HG02678 (cell line): ENCODE data around the gene BTAF1.

Experiments
- ATAC-seq: cut with Tn5 transposase; IDR thresholded peaks from one replicate; pipeline ENCODE4 v1.9.1; 2021; ENCODE audit warnings: mild to moderate bottlenecking, moderate library complexity; ENCODE audit not compliant: unreplicated experiment

The BTAF1 gene

GRCh38 chr10:92038949-92039348 lies 115.4 kb downstream of the BTAF1 start:
- ATAC-seq: no peak

GRCh38 chr10:92042541-92042940 lies 119.0 kb downstream of the BTAF1 start:
- no peak for ATAC-seq

DNA sequence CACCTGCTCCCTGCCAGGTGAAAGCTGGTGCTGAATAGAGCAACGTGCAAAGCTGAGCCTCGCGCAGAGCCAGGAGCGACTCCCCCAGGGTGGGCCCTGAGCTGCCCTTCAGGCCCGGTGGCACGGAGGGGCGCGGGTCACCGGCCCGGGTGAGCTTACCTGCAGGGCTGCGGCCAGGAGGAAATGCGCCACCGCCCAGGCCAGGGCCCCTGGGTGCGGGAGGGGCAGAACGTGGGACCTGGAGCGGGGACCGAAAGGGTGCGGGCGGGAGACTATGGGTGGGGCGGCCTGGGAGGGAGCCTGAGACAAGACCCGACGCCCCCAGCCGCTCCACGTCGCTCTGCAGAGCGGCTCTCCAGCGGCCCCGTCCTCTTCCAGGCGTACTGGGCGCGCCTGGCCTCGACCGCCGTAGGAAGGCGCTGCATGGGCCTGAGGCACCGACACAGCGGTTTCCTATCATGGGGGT lies 122.1 kb downstream of the BTAF1 start:
- no peak for ATAC-seq

- no peak for ATAC-seq
Observed at GRCh38 chr10:92047215-92047614, 123.6 kb downstream of the BTAF1 start.

DNA sequence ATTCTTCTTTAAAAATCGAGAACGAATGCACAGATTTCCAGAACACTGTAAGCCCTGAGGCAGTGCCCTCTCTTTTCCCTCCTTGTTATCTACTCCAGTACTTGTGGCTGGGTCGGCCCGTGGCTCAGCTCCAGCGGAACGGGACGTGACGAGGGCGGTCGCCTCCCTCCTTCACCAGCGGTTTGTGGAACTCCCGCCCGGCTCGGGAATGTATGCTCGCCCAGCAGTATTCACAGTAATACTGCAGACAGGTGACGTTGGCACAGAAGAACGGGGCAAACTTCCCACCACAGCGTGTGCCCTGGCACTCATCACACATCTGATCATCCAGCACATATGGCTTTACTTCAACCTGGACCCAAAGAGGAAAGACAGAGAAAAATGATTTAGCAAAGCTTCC lies 128.5 kb downstream of the BTAF1 start:
- no peak for ATAC-seq

DNA sequence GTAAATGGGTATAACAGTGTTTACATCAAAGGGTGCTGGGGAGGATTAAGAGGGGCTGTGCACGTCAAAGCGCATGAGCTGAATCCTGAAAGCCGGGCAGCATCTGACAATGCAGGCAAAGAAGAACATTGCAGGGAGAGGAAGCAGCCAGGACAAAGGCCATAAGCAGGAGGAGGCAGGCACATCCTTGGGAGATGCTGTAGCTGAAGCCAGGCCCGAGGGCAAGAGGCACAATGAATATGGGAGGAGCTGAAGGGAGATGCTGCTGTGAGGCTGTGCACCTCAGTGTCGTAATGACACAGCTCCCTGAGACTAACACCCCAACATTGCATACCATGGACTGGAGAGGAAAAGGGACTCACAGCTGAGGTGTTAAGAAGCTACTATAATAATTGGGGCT lies 129.2 kb downstream of the BTAF1 start:
- no peak for ATAC-seq

GRCh38 chr10:92054807-92055206 lies 131.2 kb downstream of the BTAF1 start:
- no peak for ATAC-seq

GRCh38 chr10:92062273-92062672 lies 138.7 kb downstream of the BTAF1 start:
- no peak for ATAC-seq

DNA sequence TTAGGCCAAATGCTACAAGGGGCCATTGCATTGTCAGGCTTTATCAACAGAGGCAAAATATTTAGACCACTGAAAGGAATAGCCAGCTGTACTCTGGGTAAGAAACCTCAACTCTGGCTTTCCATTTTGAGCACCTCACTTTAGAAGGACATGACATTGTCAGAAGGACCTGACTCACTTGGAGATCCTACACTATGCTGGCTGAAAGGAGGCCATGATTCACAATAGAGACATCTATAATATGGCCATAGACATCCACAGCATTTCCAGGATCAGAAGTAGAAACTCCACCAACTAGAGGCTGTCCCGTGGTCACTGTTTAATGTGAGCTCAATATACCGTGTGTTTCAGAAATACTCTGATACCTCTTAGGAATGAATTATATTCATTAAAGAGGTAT lies 140.9 kb downstream of the BTAF1 start:
- ATAC-seq: no peak

DNA sequence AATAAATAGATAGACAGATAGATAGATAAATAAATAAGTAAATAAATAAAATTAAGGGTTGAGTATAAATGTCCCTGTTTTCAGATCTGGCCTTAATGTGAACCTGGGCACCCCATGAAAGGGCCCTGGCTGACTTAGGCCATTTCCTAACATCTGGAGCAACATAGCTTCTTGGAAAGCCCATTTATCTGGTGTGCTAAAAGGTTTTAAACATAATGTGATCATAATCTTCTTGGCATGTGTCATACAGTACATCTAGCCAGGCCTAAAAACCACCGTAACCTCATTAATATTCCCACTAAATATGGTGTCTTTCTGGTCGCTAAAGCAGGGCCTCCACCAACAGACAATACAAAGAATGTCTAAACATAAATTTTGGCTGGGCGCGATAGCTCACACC lies 142.8 kb downstream of the BTAF1 start:
- no peak for ATAC-seq

DNA sequence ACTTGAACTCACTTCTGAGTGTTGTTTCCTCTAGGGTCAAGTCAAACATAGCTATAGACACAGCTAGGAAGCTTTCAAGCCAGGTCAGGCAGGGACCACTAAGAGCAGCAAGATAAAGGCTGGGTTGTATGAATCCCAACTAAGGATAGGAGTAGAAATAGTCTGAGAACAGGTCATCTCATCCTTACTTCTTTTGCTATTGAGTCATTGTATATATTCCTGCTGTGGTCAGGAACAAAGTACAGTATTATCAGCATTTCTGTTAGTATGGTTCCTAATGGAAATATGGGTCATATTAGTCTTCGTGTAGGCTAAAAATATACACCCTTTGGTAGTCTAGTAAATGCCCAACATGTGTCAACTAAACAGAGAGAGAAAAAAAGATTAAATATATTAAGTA lies 145.3 kb downstream of the BTAF1 start:
- no peak for ATAC-seq

- ATAC-seq: no peak
Observed at GRCh38 chr10:92074126-92074887, 150.7 kb downstream of the BTAF1 start.

DNA sequence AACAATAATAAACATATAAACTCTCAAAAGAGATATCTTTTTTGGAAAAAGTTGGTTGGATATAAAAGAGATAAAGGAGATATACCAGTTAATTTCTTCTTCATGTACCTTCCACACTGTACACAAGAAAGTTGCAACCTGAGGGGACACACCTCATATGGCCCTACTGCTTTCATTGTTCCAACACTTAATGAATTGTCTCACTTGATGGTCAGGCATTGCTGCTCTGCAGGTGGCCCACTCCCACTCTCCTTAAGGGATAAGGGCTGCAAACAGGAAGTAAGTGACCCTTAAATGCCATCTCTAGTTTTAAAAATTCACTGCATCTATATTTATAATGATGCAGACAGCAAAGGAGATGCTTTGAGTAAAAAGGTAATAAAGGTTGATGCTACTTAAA lies 152.3 kb downstream of the BTAF1 start:
- ATAC-seq: no peak

DNA sequence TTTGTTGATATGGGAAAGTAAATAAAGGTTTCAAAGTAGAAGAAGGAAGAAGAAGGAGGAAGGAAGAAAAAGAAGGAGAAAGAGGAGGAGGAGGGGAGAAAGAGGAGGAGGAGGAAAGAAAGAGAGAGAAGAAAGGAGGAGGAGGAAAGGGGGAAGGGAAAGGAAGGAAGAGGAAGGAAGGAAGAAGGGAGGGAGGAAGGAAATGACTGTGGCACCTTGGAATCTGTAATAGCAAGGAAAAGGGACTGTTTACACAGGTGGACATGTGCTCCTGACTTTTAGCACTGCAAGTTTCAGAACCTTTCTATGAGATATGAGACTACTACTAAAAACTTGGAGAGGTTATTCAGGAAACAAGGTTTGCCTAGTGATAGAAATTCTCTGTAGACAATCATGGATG lies 153.2 kb downstream of the BTAF1 start:
- ATAC-seq: no peak

DNA sequence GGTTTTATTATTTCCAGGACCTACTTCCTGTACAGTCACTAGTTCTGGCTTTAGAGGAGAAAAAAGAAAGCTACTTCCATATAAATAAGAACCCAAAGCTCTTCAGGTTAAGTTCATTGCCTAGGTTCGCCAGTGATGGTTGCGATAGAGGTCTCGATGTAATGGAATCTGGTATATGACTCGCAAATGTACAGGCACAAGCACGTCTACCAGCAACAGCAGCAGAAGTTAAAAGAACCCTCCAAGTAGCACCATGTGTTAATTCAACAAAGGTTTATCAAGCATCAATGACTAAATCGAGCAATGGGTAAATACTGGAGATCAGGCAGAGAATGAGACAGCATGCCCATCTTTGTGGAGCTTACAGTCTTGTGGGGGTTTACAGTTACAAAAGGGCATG lies 155.4 kb downstream of the BTAF1 start:
- ATAC-seq: no peak
